Testis (tissue), 2 donors: ENCODE data around the gene ANKK1.

Experiments used
- POLR2A ChIP-seq: fragments of 450-650 bp; IDR thresholded peaks from one replicate; pipeline ENCODE4 v1.6.1; 2017; ENCODE audit warnings: antibody characterized with exemption, mild to moderate bottlenecking, moderate library complexity
- TF ChIP-seq, protein P1 (sequence below), 3 experiments: fragments of 450-650 bp in 2 of 3; fragments of 200-600 bp in 1 of 3; sonication (generic) in 1 of 3; IDR thresholded peaks; one replicate each; pipeline ENCODE4 v1.5.1; 2016 to 2019; ENCODE audit warnings: antibody characterized with exemption in 3 of 3, mild to moderate bottlenecking in 2 of 3, moderate library complexity in 1 of 3

DNA sequence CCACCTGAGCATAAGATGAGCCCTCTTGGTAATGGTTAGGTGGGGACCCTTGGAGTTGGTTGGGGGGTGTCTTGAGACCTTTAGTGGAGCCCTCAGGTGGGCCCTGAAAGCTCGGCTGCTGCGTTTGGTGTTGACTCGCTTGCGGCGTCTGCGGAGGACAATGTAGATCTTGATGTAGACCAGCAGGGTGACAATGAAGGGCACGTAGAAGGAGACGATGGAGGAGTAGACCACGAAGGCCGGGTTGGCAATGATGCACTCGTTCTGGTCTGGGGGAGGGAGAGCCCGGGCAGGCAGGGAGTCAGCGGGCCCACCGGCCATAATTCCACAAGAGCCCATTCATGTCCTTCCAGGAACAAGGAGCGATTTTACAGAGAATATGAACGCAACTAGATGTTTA is 27.8 kb downstream of the ANKK1 start:
- TF ChIP-seq POLR2A: no peak
- TF ChIP-seq, protein P1, sequence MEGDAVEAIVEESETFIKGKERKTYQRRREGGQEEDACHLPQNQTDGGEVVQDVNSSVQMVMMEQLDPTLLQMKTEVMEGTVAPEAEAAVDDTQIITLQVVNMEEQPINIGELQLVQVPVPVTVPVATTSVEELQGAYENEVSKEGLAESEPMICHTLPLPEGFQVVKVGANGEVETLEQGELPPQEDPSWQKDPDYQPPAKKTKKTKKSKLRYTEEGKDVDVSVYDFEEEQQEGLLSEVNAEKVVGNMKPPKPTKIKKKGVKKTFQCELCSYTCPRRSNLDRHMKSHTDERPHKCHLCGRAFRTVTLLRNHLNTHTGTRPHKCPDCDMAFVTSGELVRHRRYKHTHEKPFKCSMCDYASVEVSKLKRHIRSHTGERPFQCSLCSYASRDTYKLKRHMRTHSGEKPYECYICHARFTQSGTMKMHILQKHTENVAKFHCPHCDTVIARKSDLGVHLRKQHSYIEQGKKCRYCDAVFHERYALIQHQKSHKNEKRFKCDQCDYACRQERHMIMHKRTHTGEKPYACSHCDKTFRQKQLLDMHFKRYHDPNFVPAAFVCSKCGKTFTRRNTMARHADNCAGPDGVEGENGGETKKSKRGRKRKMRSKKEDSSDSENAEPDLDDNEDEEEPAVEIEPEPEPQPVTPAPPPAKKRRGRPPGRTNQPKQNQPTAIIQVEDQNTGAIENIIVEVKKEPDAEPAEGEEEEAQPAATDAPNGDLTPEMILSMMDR (IDR thresholded peaks at IDR 0.05): no peak
